Calu3 (cell line): Measurements from ENCODE around the gene SIRPG. TPM values are rescaled to one million over a fixed set of nuclear protein-coding genes. Genes with fewer than 3 reads are reported as not detected.

Experiments
- BruUV-seq: library from RNA; stranded (reverse); fragments of 400-500 nt; replicated peaks from 2 replicates; lab custom pipeline; 2021; lab: Mats Ljungman, UMichigan
- CTCF ChIA-PET: fragments of 300-600 bp; sonication (Branson Sonifier 250); formaldehyde crosslinking; loops from one replicate; lab custom pipeline; 2022; ENCODE audit warnings: antibody characterized with exemption; lab: Charles Lee
- DNase-seq: peaks from one replicate; pipeline ENCODE4 v3.0.0; 2022
- H3K27ac Mint-ChIP-seq: one replicate; pipeline ENCODE4 v1.8.0; 2022; ENCODE audit warnings: mixed read lengths; ENCODE audit not compliant: unreplicated experiment
- H3K27me3 Mint-ChIP-seq: one replicate; pipeline ENCODE4 v1.8.0; 2022; ENCODE audit warnings: mixed read lengths; ENCODE audit not compliant: unreplicated experiment
- H3K36me3 Mint-ChIP-seq: one replicate; pipeline ENCODE4 v1.8.0; 2022; ENCODE audit warnings: mild to moderate bottlenecking, moderate library complexity, mixed read lengths; ENCODE audit not compliant: insufficient read depth, unreplicated experiment
- H3K4me1 Mint-ChIP-seq: one replicate; pipeline ENCODE4 v1.8.0; 2022; ENCODE audit warnings: mild to moderate bottlenecking, low read depth, mixed read lengths; ENCODE audit not compliant: unreplicated experiment
- H3K4me3 Mint-ChIP-seq: one replicate; pipeline ENCODE4 v1.8.0; 2022; ENCODE audit warnings: mild to moderate bottlenecking, low read depth, moderate library complexity, mixed read lengths; ENCODE audit not compliant: unreplicated experiment
- H3K9me3 Mint-ChIP-seq: one replicate; pipeline ENCODE4 v1.8.0; 2022; ENCODE audit warnings: low read depth, mixed read lengths; ENCODE audit not compliant: unreplicated experiment
- intact Hi-C: fragments of 100-400 bp; cut with micrococcal nuclease; formaldehyde crosslinking; loops from one replicate; pipeline ENCODE4 v1.10.0; 2022; ENCODE audit not compliant: unreplicated experiment
- total RNA-seq: library from RNA; stranded (reverse); gene quantifications from 2 replicates; pipeline ENCODE4 v1.2.3, GENCODE V29; 2022
- TF ChIP-seq, protein P1 (sequence below): fragments of 200-600 bp; IDR thresholded peaks from one replicate; pipeline ENCODE4 v1.8.0; 2022; ENCODE audit warnings: antibody characterized with exemption; ENCODE audit not compliant: unreplicated experiment

The SIRPG gene
- total RNA-seq, 1 experiment from 2014 or later: not detected

DNA sequence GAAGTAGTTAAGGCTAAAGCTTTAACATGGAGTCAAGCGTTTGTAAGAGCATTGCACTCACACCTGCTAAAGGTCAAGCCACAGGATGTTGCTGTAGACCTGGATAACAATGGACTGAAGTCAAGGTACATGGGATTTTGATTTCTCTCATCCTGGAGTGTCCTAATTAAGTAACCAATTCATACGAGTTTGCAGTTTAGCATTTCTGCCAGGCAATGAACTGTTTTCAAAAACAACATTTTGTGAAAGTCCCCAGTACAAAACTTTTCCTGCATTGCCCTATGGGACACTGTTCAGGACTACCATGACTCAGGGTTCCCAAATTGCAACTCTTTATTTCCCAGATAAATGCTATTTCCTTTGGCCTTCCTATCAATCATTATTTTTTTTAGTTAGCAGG, 20.4 kb downstream of the SIRPG start:
- DNase-seq: no peak
- Mint-ChIP-seq H3K27ac (peak overlapping the region; percentile 42), H3K9me3 (no peaks in the 10 kb centered on the region), H3K27me3 (no peaks in the 10 kb centered on the region), H3K4me3 (no peak overlapping the region), H3K4me1 (peaks cover 37% of the 10 kb centered on the region), H3K36me3 (no peaks in the 10 kb centered on the region)
- CTCF ChIA-PET: interaction anchor here (0.9 kb wide), 1 partner anchor 104 kb away, joined by 3 read pairs; no protein-coding TSS in a partner anchor
- BruUV-seq: no TSS peak
- TF ChIP-seq, protein P1, sequence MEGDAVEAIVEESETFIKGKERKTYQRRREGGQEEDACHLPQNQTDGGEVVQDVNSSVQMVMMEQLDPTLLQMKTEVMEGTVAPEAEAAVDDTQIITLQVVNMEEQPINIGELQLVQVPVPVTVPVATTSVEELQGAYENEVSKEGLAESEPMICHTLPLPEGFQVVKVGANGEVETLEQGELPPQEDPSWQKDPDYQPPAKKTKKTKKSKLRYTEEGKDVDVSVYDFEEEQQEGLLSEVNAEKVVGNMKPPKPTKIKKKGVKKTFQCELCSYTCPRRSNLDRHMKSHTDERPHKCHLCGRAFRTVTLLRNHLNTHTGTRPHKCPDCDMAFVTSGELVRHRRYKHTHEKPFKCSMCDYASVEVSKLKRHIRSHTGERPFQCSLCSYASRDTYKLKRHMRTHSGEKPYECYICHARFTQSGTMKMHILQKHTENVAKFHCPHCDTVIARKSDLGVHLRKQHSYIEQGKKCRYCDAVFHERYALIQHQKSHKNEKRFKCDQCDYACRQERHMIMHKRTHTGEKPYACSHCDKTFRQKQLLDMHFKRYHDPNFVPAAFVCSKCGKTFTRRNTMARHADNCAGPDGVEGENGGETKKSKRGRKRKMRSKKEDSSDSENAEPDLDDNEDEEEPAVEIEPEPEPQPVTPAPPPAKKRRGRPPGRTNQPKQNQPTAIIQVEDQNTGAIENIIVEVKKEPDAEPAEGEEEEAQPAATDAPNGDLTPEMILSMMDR: no peak
- intact Hi-C loops: loop anchor here (5.0 kb wide), 1 partner anchor 130 kb away; no protein-coding TSS in a partner anchor

DNA sequence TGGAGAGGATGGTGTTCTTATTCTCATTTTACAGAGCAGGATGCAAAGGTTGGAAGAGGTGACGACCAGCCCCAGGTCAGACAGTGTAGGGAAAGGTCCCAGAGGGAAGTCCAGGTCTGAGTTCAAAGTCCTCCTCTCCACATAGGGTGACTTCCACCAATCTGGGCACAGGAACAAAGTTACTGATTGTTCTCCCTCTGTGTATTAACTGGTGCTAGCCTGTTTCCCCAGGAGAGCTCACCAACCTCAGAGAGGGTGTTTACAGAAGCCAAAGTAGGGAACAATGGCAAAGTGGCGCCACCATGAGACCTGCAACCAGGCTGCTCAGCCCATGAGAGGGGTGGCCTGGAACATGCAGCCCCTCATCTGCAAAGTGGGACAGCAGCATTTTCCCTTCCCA, 21.0 kb downstream of the SIRPG start:
- Mint-ChIP-seq H3K4me3 (no peak overlapping the region), H3K27ac (no peak overlapping the region), H3K36me3 (no peaks in the 10 kb centered on the region), H3K9me3 (no peaks in the 10 kb centered on the region), H3K4me1 (peaks cover 43% of the 10 kb centered on the region), H3K27me3 (no peaks in the 10 kb centered on the region)
- TF ChIP-seq, protein P1: no peak
- DNase-seq: no peak
- intact Hi-C loops: loop anchor here (5.0 kb wide), 1 partner anchor 129 kb away; no protein-coding TSS in a partner anchor
- CTCF ChIA-PET: interaction anchor here (0.9 kb wide), 1 partner anchor 104 kb away, joined by 3 read pairs; no protein-coding TSS in a partner anchor
- BruUV-seq: no TSS peak

DNA sequence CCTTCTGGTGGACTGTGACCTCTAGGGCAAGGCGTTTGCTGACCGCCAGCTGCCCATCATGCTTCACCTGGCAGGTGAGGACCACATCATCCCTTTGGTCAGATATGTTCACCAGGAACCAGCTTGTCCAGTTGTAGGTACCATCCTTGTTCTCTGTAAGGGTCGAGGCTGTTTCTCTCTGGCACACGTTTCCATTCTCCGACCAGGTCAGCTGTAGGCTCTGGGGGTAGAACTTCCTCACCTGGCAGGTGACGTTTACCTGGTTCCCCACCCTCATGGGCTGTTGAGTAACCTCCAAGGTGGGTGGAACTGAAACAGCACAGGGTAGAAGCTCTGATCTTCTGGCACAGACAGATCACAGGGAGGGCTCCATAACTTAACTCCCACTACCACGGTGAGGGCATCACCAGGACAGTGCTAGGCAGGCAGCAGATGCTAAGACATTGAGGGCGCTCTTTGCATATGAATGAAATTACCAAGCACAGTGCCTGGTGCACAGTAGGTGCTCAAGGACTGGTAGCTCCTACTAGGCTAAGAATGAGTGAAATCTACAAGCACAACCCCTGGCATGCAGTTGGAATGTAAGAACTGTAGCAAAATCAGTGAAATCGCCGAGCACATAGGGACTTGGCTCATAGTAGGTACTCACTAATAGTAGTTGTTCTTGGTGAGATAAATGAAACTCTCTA, 22.1 kb downstream of the SIRPG start:
- no peak for DNase-seq
- TF ChIP-seq, protein P1: no peak
- Mint-ChIP-seq H3K27ac (no peak overlapping the region), H3K27me3 (no peaks in the 10 kb centered on the region), H3K36me3 (no peaks in the 10 kb centered on the region), H3K4me1 (peaks cover 51% of the 10 kb centered on the region), H3K9me3 (no peaks in the 10 kb centered on the region), H3K4me3 (no peak overlapping the region)
- BruUV-seq: no TSS peak
- intact Hi-C loops: loop anchor here (5.0 kb wide), 1 partner anchor 128 kb away; no protein-coding TSS in a partner anchor
- CTCF ChIA-PET: no interaction called here

DNA sequence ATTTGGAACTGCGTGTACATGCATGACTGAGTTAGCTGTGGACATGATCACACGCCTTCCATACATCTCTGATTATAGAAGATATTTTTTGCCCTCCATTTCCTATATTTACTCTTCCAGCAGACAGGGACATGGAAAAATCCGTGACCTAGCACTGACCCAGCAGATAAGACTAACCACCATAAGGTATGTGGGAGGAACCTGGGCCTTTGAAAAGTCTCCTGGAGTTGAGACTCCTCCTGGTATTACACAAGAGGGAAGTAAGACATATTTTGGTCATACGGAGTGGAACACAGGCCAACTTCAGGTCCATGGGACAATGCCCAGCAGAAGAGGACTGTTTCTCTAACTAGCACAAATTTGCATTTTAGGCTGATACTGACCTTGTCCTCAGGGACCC, 24.0 kb downstream of the SIRPG start:
- Mint-ChIP-seq H3K27me3 (peaks cover 12% of the 10 kb centered on the region), H3K27ac (peak overlapping the region; percentile 39)

More for the DNA sequence above, 24.0 kb downstream of the SIRPG start:
- H3K4me3 Mint-ChIP-seq: no peak overlapping the region
- TF ChIP-seq, protein P1: no peak
- no peak for DNase-seq
- H3K4me1 Mint-ChIP-seq: peaks cover 48% of the 10 kb centered on the region
- H3K9me3 Mint-ChIP-seq: no peaks in the 10 kb centered on the region
- H3K36me3 Mint-ChIP-seq: no peaks in the 10 kb centered on the region
- CTCF ChIA-PET: no interaction called here
- intact Hi-C loops: no loop called here
- no TSS peak for BruUV-seq
